CD4-positive, alpha-beta memory T cell (primary cell): ENCODE data around the gene RXFP1. TPM values are rescaled to one million over a fixed set of nuclear protein-coding genes. Genes with fewer than 3 reads are reported as not detected.

Source experiments
- CTCF ChIA-PET: fragments of 350-600 bp; sonication (Branson Sonifier 250); formaldehyde crosslinking; loops from one replicate; lab custom pipeline; 2021; ENCODE audit warnings: inconsistent platforms; ENCODE audit not compliant: partially characterized antibody; lab: Charles Lee
- POLR2A ChIA-PET: fragments of 350-600 bp; sonication (Branson Sonifier 250); formaldehyde crosslinking; loops from one replicate; lab custom pipeline; 2021; ENCODE audit not compliant: partially characterized antibody; lab: Charles Lee
- DNase-seq, 5 donors: peaks; one replicate each; pipeline versions ENCODE4 v3.0.0 to v3.0.0-alpha.2; 2020 to 2022; ENCODE audit warnings: mixed read lengths in 1 of 5
- H3K27ac ChIP-seq: one replicate; pipeline ENCODE4 v1.7.0; 2013; ENCODE audit warnings: low read depth, low read length
- H3K27me3 ChIP-seq: 2 replicates; pipeline ENCODE4 v1.7.0; 2013; ENCODE audit warnings: mild to moderate bottlenecking, low read length, moderate library complexity; ENCODE audit not compliant: insufficient read depth
- H3K36me3 ChIP-seq: 2 replicates; pipeline ENCODE4 v1.7.0; 2013; ENCODE audit warnings: mild to moderate bottlenecking, low read length, moderate library complexity; ENCODE audit not compliant: insufficient read depth
- H3K4me1 ChIP-seq: 2 replicates; pipeline ENCODE4 v1.7.0; 2013; ENCODE audit warnings: mild to moderate bottlenecking, low read length, moderate library complexity; ENCODE audit not compliant: insufficient read depth
- H3K4me3 ChIP-seq, 2 donors: one replicate each; pipeline ENCODE4 v1.7.0; 2013; ENCODE audit warnings: low read length in 2 of 2, mild to moderate bottlenecking in 1 of 2
- H3K9me3 ChIP-seq, 2 donors: one replicate each; pipeline ENCODE4 v1.7.0; 2013; ENCODE audit warnings: low read length in 2 of 2, control low read depth in 1 of 2; ENCODE audit not compliant: control insufficient read depth in 1 of 2
- H3K27ac Mint-ChIP-seq, 7 donors: one replicate each; pipeline ENCODE4 v1.8.0; 2020 to 2021; ENCODE audit warnings: mixed read lengths in 7 of 7, mild to moderate bottlenecking in 6 of 7, inconsistent platforms in 3 of 7, moderate library complexity in 3 of 7
- H3K27me3 Mint-ChIP-seq, 2 donors: one replicate each; pipeline ENCODE4 v1.8.0; 2020 to 2021; ENCODE audit warnings: mixed read lengths in 2 of 2
- H3K36me3 Mint-ChIP-seq, 2 donors: one replicate each; pipeline ENCODE4 v1.8.0; 2020 to 2021; ENCODE audit warnings: mixed read lengths in 2 of 2, inconsistent platforms in 1 of 2, mild to moderate bottlenecking in 1 of 2
- H3K4me1 Mint-ChIP-seq, 4 donors: one replicate each; pipeline ENCODE4 v1.8.0; 2020 to 2021; ENCODE audit warnings: mixed read lengths in 4 of 4, mild to moderate bottlenecking in 1 of 4
- H3K4me3 Mint-ChIP-seq, 8 donors: one replicate each; pipeline ENCODE4 v1.8.0; 2020 to 2021; ENCODE audit warnings: mixed read lengths in 8 of 8, mild to moderate bottlenecking in 7 of 8, moderate library complexity in 6 of 8, inconsistent platforms in 3 of 8
- H3K9me3 Mint-ChIP-seq, 8 donors: one replicate each; pipeline ENCODE4 v1.8.0; 2020 to 2021; ENCODE audit warnings: mixed read lengths in 8 of 8, mild to moderate bottlenecking in 5 of 8, inconsistent platforms in 3 of 8, moderate library complexity in 1 of 8
- intact Hi-C: fragments of 100-400 bp; cut with micrococcal nuclease; formaldehyde crosslinking; loops from one replicate; pipeline ENCODE4 v1.15.1; 2023
- polyA plus RNA-seq, 2 donors: library from polyadenylated mRNA; unstranded; fragments of 300-500 nt; fragmentation: Illumina TruSeq; gene quantifications; one replicate each; pipeline ENCODE4 v1.2.3, GENCODE V29; 2021
- total RNA-seq, 2 experiments: library from RNA; stranded (reverse); gene quantifications; one replicate each; pipeline ENCODE4 v1.2.3, GENCODE V29; 2021

Gene RXFP1
- total and polyA plus RNA-seq, 4 experiments from 2014 or later: not detected

DNA sequence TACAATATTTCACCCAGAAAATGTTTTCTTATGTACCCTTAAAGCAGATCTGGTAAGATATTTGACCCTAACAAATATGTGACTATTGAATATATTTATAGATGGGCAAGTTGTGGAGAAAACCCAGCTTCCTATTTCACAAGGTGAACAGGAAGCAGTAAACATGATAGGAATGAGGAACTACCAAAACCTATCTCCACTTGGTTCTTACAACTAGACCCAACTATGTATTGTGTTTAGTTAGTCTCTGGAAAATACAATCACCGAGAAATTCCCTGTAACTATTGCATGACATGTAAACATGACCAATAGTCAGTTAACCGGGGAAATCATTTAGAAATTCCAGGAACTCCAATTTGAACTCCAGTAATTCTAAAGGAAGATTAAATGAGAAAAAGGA, 8.4 kb upstream of the RXFP1 start:
- Mint-ChIP-seq H3K36me3 (no peaks in the 10 kb centered on the region), H3K4me3 (no peak overlapping the region), H3K27ac (no peak overlapping the region), H3K4me1 (no peaks in the 10 kb centered on the region), H3K9me3 (no peaks in the 10 kb centered on the region), H3K27me3 (no peaks in the 10 kb centered on the region)
- intact Hi-C loops: no loop called here
- H3K27ac ChIP-seq: no peak overlapping the region
- H3K4me1 ChIP-seq: no peaks in the 10 kb centered on the region
- H3K27me3 ChIP-seq: no peaks in the 10 kb centered on the region
- no peaks in the 10 kb centered on the region for H3K9me3 ChIP-seq
- no peak for DNase-seq
- no peak overlapping the region for H3K4me3 ChIP-seq
- CTCF ChIA-PET: no interaction called here
- no peaks in the 10 kb centered on the region for H3K36me3 ChIP-seq
- POLR2A ChIA-PET: no interaction called here

DNA sequence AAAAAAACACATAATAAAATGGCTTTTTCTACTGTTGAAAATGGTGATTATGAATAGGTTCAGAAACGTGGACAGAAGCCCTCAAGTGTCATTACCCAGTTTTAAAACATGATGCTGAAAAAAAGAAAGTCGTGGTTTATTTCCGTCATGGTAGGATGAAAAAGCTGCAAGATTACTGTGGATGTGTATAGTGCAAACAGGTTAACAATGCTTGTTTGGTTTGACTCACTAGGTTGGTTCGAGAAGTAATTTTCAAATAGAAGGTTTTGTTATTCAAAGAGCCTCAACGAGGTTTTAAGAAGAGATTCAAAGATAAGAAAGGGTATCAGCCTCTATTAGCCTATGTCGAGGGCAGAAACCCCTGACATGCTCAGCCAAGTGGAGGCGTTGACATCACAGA, 2.5 kb upstream of the RXFP1 start:
- POLR2A ChIA-PET: no interaction called here
- no peaks in the 10 kb centered on the region for H3K9me3 ChIP-seq
- Mint-ChIP-seq H3K27me3 (no peaks in the 10 kb centered on the region), H3K4me1 (no peaks in the 10 kb centered on the region), H3K27ac (no peak overlapping the region), H3K4me3 (no peak overlapping the region), H3K36me3 (no peaks in the 10 kb centered on the region), H3K9me3 (no peaks in the 10 kb centered on the region)
- no peak overlapping the region for H3K27ac ChIP-seq
- CTCF ChIA-PET: no interaction called here
- no peaks in the 10 kb centered on the region for H3K27me3 ChIP-seq
- no peaks in the 10 kb centered on the region for H3K4me1 ChIP-seq
- DNase-seq: no peak
- H3K4me3 ChIP-seq: no peak overlapping the region
- intact Hi-C loops: no loop called here
- H3K36me3 ChIP-seq: no peaks in the 10 kb centered on the region

DNA sequence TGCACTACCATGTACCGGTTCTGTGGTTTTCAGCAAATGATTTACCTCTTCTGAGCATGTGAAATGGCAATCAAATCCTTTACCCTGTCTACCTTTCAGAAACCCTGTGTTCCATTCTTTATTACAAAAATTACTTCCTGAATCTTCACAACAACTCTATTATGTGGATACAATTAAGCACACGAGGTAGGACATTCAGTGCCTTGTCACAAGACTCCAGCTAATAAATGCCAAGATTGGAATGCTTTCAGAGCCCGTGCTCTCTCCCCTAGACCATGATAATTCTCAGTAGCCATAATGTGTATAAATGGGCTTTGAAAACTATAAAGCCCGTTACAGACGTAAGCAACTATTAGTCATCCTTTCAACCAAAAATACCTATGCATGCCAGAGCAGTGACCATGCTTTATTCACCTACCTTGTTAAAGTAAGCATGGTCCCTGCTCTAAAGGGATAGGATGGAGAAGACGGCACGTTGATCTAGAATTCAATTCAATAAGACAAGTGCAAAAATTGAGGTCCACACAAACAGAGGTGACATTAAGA, 2.4 kb downstream of the RXFP1 start:
- Mint-ChIP-seq H3K4me3 (no peak overlapping the region), H3K36me3 (no peaks in the 10 kb centered on the region), H3K4me1 (no peaks in the 10 kb centered on the region), H3K27me3 (peaks cover 0 to 2% of the 10 kb centered on the region in 2 donors), H3K9me3 (peaks cover 0 to 2% (median 0%) of the 10 kb centered on the region in 8 donors), H3K27ac (no peak overlapping the region)
- Histone ChIP-seq H3K27ac (no peak overlapping the region), H3K9me3 (no peaks in the 10 kb centered on the region), H3K4me3 (no peak overlapping the region), H3K27me3 (no peaks in the 10 kb centered on the region), H3K4me1 (no peaks in the 10 kb centered on the region), H3K36me3 (no peaks in the 10 kb centered on the region)
- intact Hi-C loops: no loop called here
- ChIA-PET CTCF (no interaction called here), POLR2A (no interaction called here)
- DNase-seq: no peak

DNA sequence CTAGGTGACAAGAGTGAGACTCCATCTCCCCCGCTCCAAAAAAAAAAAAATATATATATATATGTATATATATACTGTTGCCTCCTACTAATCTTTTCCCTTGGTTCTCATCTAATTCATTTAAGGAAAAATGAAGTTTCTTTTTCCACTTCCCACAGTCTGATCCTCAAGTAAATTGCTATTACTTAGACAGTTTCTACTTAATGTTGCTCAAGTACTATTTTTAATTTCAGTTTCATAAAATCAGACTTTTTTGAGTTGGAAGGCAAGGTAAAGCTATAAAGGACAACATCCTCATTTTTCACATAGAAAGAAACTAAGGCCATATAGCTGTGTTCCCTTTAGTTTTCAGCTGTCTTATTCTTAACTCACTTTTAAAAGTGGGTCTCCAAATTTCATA, 5.8 kb downstream of the RXFP1 start:
- H3K4me1 Mint-ChIP-seq: no peaks in the 10 kb centered on the region
- no peak overlapping the region for H3K27ac Mint-ChIP-seq
- Histone ChIP-seq H3K36me3 (no peaks in the 10 kb centered on the region), H3K9me3 (no peaks in the 10 kb centered on the region), H3K4me3 (no peak overlapping the region), H3K27me3 (no peaks in the 10 kb centered on the region), H3K4me1 (no peaks in the 10 kb centered on the region), H3K27ac (no peak overlapping the region)
- H3K27me3 Mint-ChIP-seq: peaks cover 3 to 4% of the 10 kb centered on the region in 2 donors
- no peak for DNase-seq
- POLR2A ChIA-PET: no interaction called here
- H3K36me3 Mint-ChIP-seq: no peaks in the 10 kb centered on the region
- intact Hi-C loops: no loop called here
- H3K4me3 Mint-ChIP-seq: no peak overlapping the region
- peaks cover 0 to 2% (median 0%) of the 10 kb centered on the region in 8 donors for H3K9me3 Mint-ChIP-seq
- CTCF ChIA-PET: no interaction called here

DNA sequence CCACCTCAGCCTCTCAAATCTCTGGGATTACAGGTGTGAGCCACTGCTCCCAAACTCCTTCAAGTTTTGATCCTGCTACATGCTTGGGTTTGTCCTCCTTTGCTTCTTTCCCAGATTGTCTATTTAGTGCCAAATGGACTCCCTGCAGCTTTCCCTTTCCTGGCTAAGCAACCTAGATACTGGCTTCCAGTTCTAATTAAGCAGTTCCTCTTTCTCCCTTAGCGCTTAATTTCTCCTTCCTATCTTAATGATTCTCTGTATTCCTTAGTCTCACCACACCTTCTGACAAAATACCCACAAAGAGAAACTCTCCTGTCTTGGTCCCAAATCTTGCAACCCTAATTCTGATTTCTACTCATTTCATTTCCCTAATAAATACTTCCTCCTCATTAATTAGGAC, 7.8 kb downstream of the RXFP1 start:
- Histone ChIP-seq H3K9me3 (no peaks in the 10 kb centered on the region), H3K4me1 (no peaks in the 10 kb centered on the region), H3K27ac (no peak overlapping the region), H3K36me3 (no peaks in the 10 kb centered on the region), H3K27me3 (no peaks in the 10 kb centered on the region), H3K4me3 (no peak overlapping the region)
- Mint-ChIP-seq H3K36me3 (no peaks in the 10 kb centered on the region), H3K4me1 (no peaks in the 10 kb centered on the region), H3K9me3 (peaks cover 0 to 2% (median 0%) of the 10 kb centered on the region in 8 donors), H3K27me3 (peaks cover 3 to 4% of the 10 kb centered on the region in 2 donors), H3K4me3 (no peak overlapping the region), H3K27ac (no peak overlapping the region)
- intact Hi-C loops: no loop called here
- ChIA-PET POLR2A (no interaction called here), CTCF (no interaction called here)
- no peak for DNase-seq

DNA sequence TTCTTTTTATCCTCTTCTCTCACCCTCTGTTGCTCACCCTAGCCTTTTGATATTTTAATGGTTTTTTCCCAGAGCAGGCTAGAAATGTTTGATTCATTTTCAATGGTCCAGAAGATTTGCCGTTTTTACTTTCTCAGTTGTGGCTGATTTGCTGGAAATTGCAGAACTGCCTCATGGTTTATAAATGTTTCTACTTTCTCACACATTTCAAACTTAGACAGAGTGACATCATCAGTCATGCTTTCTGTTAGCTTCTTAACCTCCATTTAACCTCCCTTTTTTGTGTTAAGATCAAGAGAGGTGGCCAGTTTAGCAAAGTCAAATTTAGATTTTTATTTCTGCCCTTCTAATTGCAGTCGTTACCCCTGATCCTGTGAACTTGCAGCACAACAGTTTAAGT, 8.7 kb downstream of the RXFP1 start:
- H3K27ac ChIP-seq: no peak overlapping the region
- H3K4me3 Mint-ChIP-seq: no peak overlapping the region
- no peak for DNase-seq
- no peaks in the 10 kb centered on the region for H3K9me3 ChIP-seq
- CTCF ChIA-PET: no interaction called here
- H3K36me3 ChIP-seq: no peaks in the 10 kb centered on the region
- POLR2A ChIA-PET: no interaction called here
- no peak overlapping the region for H3K4me3 ChIP-seq
- H3K4me1 ChIP-seq: no peaks in the 10 kb centered on the region
- H3K9me3 Mint-ChIP-seq: peaks cover 0 to 2% (median 0%) of the 10 kb centered on the region in 8 donors
- no peak overlapping the region for H3K27ac Mint-ChIP-seq
- peaks cover 0 to 3% (median 0%) of the 10 kb centered on the region in 4 donors for H3K4me1 Mint-ChIP-seq
- peaks cover 1 to 4% of the 10 kb centered on the region in 2 donors for H3K27me3 Mint-ChIP-seq
- intact Hi-C loops: no loop called here
- H3K27me3 ChIP-seq: no peaks in the 10 kb centered on the region
- no peaks in the 10 kb centered on the region for H3K36me3 Mint-ChIP-seq

DNA sequence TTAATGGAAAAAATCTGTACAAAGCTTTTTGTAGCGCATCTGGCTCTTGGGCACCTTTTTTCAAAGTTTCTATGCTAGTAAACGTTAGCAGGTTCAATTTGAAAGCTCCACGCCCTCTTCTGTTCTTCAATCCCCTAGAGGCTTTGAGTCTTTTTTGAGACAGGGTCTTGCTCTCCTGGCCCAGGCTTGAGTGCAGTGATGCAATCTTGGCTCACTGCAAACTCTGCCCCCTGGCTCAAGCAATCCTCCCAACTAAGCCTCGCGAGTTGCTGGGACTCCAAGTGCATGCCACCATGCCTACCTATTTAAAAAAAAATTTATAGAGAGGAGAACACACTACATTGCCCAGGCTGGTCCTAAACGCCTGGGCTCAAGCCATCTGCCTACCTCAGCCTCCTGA, 9.2 kb downstream of the RXFP1 start:
- no peaks in the 10 kb centered on the region for H3K36me3 ChIP-seq
- H3K27ac ChIP-seq: no peak overlapping the region
- ChIA-PET POLR2A (no interaction called here), CTCF (no interaction called here)
- no peaks in the 10 kb centered on the region for H3K27me3 ChIP-seq
- Mint-ChIP-seq H3K27me3 (peaks cover 1 to 4% of the 10 kb centered on the region in 2 donors), H3K36me3 (no peaks in the 10 kb centered on the region), H3K27ac (no peak overlapping the region), H3K4me3 (no peak overlapping the region), H3K4me1 (peaks cover 0 to 3% (median 0%) of the 10 kb centered on the region in 4 donors), H3K9me3 (peaks cover 0 to 2% (median 0%) of the 10 kb centered on the region in 8 donors)
- DNase-seq: no peak
- H3K9me3 ChIP-seq: no peaks in the 10 kb centered on the region
- intact Hi-C loops: no loop called here
- no peaks in the 10 kb centered on the region for H3K4me1 ChIP-seq
- no peak overlapping the region for H3K4me3 ChIP-seq
